ENCODE data around the gene DAZL.

Gene DAZL

DNA sequence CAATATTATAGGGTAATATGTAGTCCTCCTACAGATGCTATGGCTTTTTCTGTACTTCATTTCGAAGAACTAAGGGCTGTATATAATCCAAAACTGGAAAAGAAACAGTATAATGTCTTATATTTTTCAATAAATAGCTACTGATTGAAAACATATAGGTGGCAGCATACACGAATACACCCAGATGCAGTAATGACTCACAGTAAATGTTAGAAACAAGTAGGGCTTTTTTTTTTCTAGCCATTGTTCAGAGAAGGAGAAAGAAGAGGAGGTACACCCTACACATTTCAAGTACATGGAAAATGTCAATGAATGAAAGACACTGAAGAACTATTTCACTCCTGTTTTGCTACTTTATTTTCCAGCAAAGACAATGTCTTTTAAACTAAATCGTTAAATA is 9.4 kb downstream of the DAZL start:
- no peak for DNase-seq

DNA sequence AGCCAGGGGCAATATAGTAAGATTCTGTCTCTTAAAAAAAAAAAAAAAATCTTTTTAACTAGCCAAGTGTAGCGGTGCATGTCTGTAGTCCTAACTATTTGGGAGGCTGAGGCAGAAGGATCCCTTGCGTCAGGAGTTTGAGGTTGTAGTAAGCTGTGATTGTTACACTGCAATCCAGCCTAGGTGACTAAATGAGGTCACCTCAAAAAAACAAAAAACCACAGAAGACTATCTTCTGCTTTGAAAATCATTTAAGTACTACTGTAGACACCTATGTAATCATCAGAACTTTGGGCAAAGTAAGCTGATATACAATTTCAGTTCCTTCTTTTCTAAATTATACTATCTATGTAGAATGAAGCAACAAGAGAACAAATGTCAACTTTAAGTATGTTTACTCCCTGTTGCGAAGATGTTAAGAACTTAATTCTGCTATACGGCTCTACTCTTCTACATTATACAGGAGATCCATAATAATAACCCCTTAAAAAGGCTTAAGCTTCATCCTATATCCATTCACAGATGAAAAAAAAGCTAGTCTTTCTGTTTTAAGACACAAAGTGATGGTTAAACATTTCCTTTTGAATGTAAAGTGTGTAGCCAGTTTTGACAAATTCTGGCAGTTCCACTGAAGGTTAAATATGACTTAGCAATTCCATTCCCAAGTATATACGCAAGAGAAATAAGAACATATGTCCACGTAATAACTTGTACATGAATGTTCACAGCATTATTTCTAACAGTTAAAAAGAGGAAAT is 15.2 kb downstream of the DAZL start:
- DNase-seq = no peak

DNA sequence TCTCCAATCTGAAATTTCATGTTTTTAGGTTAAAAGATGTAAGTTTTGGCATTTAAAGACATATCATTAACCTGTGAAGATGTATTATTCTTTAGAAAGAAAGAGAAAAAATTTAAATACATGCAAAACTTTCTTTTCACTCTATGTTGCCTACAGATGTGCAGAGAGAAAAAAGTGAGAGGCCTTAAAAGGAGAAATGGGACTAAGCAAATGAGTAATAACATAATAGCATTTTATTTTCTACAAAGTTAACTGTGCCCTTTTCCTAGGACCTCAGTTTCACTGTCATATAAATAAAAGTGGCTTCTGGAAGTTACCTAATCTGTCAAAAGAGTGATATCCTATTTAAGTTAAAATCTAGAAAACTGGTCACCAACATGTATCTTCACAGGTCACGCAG is 16.1 kb downstream of the DAZL start:
- DNase-seq = no peak

DNA sequence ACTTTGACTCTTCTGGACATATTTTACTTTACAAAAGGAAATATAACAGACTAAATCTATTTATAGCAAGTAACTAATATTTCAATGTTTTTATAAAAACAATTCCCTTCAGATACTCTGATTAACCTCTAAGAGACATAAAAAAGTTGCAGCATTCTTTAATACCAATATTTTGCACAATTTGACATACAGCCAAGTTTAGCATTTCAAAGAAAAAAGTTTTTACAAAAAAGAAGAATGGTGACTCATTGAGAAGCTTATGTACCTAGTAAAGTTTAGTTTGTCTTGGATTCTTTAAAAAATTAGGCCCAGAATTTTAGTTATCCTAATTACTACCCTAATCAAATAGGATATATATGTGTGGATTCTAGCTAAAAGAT is 17.6 kb downstream of the DAZL start:
- no peak for DNase-seq

DNA sequence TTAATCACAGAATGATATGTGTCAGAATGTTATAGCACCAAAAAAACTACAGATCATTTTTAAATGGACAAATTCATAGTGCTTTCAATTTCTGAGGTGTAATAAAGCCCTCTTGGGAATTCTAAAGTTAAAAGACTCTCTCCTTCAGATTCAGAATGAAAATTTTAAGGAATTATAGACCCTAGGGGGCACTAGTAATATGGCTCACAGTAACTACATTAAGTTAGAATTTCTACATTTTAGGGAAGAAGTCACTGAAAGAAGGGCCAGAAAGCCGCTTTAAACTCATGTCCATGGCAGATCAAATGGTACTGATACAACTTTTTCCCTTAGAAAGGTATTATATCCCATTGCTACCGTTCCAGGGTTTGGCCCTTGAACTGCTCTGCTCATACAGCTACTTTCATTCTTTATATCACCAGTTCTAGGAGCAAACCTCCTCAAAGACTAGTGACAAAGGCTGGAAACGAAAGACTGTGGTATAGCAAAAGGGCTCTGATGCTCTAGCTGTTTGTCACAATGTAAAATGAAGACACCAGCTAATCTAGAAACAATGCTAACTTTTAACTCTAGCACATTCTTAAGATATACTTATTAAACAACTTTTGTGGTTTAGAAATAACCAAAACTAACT is 18.1 kb downstream of the DAZL start:
- DNase-seq = no peak

DNA sequence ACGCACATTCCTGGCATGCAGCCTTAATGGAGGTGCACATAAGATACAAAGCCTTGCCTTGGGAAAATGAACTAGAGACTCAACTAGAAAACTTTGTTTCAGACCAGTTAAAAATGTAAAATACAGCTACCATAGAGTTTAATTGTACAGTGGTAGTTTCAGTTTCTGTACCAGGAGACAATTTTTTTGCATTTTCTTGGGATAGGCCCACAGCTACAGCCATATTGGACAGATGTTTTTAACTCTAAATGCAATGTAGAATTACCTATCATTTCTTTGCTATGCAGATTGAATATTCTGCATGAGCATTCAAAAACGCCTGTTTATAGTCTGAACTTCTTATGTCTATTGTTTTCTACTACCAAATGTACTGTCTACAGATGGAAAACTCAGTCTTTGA is 20.3 kb downstream of the DAZL start:
- no peak for DNase-seq

DNA sequence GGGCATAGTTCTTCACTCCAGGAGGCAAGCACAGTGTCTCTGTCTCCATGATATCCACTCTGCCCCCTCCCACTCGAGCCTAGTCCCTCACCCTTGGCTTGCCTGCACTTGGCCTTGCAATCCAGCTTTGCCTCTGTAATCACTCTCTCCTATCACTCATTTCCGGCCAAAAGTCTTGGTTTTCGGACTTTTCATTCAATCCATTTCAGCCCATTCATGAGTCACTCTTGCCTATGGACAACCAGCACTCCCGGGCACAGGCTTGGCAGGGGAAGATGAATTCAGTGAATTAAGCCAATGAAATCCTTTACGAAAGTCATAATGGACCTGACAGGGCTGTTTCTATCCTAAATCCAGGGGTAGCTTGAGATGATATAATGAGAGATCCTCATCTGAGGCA is 21.7 kb downstream of the DAZL start:
- no peak for DNase-seq

DNA sequence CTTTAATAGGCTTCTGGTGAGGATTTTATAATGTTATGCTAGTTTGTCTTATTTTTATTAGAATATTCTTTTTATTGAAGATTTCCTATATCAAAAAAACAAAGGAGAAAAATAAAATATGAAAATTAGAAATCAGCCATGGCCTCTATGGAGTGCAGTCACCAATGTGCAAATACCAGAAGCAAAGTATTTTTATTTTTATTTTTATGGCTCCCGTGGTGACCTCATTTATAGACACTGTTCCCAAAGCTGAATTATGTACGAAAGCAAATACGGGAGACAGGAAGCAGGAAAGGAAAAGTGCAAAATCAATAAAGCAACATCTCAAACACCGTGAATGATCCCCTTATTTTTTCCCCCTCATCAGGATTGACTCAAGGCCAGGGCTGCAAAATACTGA is 35.1 kb downstream of the DAZL start:
- DNase-seq = no peak

DNA sequence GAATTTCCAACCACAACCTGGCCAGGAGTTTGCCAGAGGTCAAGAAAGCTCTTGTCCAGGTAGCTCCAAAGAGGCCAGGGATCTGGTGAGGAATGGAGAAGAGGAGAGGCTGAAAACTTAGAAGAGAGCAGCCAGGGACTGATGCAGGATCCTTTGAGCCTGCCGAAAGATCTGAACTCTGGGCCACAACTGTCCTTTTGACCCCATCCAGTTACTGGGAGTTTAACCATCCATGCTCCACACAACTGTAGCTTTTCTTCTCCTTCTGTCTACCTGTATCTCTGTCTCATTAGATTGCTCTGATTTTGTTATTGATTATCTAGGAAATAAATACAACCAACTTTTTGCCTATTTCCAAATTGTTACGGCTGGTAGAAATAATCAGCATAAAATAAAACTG is 36.7 kb downstream of the DAZL start:
- no peak for DNase-seq

DNA sequence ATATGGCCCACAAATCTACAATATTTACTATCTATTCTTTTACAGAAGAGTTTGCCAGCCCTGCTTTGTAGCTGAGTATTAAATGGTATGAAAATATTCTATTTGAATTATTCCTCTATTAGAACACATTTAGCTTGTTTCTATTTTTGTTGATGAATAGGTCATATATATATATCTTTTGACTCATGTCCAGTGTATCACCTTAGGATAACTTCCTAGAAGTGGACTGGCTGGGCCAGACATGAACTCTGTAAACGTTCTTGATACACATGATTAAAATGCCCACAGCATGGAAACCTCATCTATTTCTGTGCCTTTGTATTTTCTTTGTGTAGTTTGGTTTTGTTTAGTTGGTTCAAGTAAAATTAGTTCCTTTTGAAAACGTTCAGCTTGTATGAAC is 37.1 kb downstream of the DAZL start:
- DNase-seq = no peak

DNA sequence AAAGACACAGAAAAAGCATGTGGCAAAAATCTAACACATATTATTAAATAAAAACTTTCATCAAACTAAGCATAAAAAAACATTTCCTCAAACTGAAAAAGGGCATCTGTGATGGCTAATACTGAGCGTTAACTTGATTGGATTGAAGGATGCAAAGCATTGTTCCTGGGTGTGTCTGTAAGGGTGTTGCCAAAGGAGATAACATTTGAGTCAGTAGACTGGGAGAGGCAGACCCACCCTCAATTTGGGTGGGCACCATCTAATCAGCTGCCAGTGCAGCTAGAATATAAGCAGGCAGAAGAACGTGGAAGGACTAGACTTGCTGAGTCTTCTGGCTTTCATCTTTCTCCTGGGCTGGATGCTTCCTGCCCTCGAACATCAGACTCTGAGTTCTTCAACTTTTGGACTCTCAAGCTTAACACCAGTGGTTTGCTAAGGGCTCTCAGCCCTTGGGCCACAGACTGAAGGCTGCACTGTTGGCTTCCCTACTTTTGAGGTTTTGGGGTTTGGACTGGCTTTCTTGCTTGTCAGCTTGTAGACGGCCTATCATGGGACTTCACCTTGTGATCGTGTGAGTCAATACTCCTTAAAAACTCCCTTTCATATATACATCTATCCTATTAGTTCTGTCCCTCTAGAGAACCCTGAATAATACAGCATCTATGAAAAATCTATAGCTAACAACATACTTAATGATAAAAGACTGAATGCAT is 45.4 kb downstream of the DAZL start:
- DNase-seq = no peak

DNA sequence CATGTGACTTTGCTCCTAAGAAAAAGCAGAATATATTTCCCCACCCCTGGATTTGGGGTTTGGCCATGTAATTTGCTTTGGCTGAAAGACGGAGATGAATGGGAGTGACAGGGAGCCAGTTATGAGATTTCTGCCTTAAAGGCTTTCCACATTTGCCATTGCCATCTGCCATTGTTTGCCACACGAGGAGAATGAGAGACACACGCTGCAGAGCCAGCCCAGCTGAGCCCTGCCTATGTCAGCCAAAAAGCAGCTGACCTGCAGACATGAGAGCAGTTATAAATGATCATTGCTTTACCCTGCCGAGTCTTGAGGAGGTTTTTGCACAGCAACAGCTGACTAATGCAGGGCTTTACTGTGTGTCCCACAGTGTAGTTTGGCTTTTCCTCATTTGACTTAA is 51.1 kb downstream of the DAZL start:
- no peak for DNase-seq

DNA sequence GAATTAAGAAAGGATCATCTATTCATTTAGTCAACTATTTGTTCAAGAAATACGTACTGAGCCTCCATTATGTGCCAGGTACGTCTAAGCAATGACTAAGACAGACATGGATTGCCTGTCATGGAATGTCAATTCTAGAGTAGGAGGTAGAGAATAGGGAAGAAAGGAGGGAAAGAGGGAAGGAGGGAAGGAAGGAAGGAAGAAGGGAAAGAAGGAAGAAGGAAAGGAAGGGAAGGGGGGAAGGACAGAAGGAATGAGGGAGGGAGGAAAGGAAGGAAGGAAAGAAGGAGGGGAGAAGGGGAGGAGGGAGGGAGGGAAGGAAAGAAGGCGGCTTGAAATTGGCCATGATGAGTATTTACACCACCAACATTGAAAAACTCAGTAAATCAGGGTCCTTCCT is 52.5 kb downstream of the DAZL start:
- DNase-seq = no peak

DNA sequence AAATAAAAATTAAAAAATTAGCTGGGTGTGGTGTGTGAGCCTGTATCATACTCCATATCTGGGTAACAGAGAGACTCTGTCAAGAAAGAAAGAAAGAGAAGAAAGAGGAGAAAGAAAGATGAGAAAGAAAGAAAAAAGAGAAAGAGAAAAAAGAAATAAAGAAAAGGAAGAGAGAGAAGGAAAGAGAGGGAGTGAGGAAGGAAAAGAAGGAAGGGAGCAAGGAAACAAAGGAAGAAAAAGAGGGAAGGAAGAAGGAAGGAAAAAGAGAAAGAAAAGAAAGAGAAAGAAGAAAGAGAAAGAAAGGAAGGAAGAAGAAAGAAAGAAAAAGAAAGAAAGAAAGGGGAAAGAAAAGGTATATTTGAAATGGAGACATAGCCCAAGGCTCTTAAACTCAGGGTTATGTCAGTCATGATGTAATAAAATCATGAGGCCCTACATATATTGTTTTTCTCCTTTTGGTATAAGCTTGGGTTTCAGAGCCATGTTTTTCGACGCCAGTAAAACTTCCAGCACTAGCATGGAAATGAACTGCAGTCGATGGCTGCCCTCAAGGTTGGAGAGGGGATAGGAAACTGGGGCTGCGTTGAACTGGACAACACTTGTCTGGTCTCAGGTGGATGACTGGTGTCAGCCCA is 53.8 kb downstream of the DAZL start:
- DNase-seq = no peak

DNA sequence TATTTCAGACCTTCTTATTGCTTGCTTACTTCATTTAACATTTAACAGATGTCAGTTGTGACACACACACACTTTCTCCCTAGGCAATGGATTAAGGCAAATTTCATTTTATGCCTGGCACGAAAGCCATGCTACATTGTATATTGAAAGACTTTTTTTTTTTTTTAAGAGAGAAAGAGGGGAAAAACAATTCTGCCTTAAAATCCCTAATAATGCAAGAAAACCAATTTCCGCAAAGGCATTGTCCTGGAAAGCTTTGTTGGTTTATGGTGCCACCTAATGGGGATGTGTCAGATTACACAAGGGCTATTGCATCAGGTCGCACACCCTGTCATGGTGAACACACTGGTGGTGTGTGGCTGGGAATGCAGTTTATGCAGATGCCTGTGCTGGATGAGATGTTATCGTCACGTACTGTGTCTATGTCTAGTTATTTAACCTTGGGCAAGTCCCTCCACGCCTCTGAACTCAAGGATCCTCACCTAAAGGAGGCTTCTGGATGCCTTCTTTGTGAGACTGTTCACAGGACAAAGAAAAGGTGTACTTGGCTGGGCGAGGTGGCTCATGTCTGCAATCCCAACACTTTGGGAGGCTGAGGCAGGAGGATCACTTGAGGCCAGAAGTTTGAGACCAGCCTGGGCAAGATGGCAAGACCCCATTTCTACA is 54.4 kb downstream of the DAZL start:
- peak; percentile 24 to 85 (median 66) for DNase-seq

DNA sequence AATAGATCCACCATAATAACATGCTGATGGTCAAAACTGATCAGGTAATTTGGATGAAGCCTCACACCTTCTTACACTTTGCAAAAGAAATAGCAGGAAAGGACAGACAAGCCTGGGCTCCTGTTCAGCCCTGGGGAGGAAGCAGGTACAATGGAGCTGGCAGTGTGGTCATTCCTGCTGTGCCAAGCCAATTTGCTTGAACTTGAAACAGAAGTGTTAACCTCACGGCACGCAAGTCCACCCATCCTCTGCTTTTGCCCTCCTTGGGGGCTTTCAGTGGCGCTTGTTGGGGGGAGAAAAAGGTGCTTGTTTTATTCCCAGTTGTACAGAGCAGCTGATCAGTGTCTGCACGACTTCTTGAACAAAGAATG is 54.9 kb downstream of the DAZL start:
- no peak for DNase-seq

DNA sequence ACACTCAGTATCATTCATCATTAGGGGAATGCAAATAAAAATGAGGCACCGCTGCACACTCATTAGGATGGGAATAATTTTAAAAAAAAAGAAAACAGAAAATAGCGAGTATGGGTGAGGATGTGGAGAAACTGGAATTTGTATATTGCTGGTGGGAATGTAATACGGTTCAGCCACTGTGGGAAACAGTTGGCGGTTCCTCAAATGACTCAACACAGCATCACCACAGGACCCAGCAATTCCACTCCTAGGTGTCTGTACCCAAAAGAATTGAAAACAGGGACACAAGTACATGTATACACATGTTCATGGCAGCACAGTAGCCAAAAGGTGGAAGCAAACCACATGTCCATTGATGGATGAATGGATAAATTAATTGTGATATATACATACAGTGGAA is 56.5 kb downstream of the DAZL start:
- DNase-seq = no peak

DNA sequence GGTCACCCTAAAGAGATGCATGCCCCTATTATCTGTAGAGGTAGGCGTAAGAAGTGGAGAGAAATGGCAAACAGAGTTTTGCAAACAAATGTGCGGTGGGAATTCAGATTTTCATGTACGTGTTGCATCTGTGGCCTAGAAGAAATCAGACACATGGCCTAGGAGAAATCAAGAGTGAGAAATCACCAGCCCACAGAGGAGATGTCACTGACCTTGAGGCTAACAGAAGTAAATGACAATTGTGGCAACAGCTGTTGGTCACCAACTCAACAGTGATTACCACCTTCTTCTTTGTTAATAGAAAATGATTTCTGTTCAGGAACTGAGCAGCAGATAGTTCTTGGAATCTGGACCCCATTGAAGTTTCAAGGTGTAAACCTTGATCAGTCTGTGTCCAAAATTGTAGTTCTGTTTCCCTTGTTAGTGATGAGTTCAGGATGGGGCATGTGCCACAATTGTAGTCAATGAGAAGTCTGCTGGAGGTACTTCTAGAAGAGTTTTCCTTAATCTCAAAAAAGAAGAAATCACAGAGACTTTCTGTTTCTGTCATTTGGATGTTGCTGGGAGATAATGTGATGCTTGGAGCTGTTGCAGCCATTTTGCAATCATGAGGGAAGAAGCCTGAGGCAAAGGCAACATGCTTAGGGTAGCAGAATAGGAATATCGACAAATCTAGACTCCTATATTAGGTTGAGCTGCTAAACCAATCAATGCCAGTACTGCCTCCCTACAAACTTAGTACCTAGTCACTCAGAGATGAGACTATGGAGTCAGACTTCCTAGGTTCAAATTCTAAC is 57.5 kb downstream of the DAZL start:
- no peak for DNase-seq

DNA sequence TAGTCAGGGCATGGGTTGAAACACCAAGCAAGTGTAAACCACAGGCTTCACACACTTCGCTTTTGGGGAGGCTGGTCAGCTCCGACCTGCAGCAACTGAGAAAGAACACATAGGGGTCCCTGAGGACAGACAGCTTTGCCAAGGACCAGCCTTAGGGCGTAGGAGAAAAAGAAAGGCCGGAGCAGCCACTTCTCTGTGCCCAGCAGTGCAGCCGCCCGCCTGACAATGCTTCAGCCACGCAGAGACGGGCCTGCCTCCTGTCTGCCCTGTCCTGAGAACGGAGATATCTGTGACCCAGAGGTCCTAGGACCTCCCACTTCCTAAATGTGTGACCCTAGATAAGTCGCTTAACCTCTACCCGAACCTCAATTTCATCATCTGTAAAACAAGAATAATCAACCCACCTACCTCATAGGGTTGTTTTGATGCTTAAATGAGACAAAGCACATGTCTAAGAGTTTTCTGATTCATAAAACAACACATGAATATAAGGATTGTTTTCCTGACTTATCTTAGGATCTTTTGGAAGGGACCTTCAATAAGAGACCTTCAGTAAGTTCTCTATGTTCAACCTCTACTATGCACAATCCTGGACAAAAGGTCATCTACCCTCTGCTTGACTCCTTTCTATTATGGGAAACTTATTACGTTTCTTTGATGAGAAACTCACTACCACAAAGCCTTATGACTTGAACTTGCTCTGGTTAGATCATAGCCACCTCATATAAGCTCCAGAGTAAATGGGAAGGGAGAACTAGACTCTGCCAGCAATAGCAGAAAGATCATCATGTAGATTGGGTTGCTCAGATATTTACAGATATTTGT is 58.8 kb downstream of the DAZL start:
- no peak for DNase-seq

DNA sequence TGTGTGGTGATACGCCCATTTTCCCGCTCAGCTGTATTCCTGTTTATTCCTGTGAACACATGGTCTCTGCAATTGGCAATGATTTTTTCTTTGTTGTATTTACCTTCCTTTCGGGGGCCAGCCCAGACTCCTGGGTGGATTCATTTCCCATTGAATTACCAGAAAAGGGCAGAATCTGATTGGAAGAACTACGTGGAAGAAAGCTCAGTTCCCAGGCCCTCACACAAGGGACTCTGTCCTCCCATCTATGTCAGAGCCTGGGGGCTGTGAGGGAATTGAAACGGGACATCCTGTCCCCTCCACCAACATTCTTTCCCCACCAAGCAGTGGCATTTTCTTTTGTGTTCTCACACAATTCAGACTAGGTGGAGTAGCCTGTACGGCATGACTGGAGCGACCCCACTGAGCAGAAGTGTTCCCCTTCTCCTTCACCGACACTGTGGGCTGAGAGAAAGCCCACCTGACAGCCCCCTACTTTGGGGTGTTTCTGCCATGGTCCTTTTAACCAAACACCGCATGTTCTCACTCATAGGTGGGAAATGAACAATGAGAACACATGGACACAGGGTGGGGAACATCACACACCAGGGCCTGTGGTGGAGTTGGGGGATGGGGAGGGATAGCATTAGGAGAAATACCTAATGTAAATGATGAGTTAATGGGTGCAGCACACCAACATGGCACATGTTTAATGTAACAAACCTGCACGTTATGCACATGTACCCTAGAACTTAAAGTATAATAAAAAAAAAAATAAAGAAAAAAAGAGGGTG is 59.6 kb downstream of the DAZL start:
- no peak for DNase-seq

Measured in T-helper 1 cell (primary cell).